Activated CD4-positive, alpha-beta memory T cell treated with anti-CD3 and anti-CD28 coated beads for 36 hours (primary cell): ENCODE data around the gene HPS5. TPM values are rescaled to one million over a fixed set of nuclear protein-coding genes. Genes with fewer than 3 reads are reported as not detected.
"Not testable (repeated sequence)": the region's sequence is repeated elsewhere in the genome, so short reads cannot be mapped to it uniquely, and the experiment has no call there.

Experiments used
- CTCF ChIA-PET: fragments of 350-600 bp; sonication (Branson Sonifier 250); formaldehyde crosslinking; loops from one replicate; lab custom pipeline; 2021; ENCODE audit warnings: antibody characterized with exemption, inconsistent platforms; lab: Charles Lee
- POLR2A ChIA-PET: fragments of 350-600 bp; sonication (Branson Sonifier 250); formaldehyde crosslinking; loops from one replicate; lab custom pipeline; 2021; ENCODE audit warnings: antibody characterized with exemption; lab: Charles Lee
- DNase-seq: peaks from one replicate; pipeline ENCODE4 v3.0.0-alpha.2; 2020
- H3K27ac Mint-ChIP-seq: one replicate; pipeline ENCODE4 v1.8.0; 2021; ENCODE audit warnings: mixed read lengths
- H3K27me3 Mint-ChIP-seq: one replicate; pipeline ENCODE4 v1.8.0; 2021; ENCODE audit warnings: mixed read lengths
- H3K36me3 Mint-ChIP-seq: one replicate; pipeline ENCODE4 v1.8.0; 2021; ENCODE audit warnings: mixed read lengths
- H3K4me1 Mint-ChIP-seq: one replicate; pipeline ENCODE4 v1.8.0; 2021; ENCODE audit warnings: low read depth, mixed read lengths
- H3K4me3 Mint-ChIP-seq: one replicate; pipeline ENCODE4 v1.8.0; 2021; ENCODE audit warnings: mild to moderate bottlenecking, mixed read lengths
- H3K9me3 Mint-ChIP-seq: one replicate; pipeline ENCODE4 v1.8.0; 2021; ENCODE audit warnings: mixed read lengths
- intact Hi-C: fragments of 100-400 bp; cut with micrococcal nuclease; formaldehyde crosslinking; loops from one replicate; pipeline ENCODE4 v1.15.1; 2023
- total RNA-seq, 2 experiments: library from RNA; stranded (reverse); gene quantifications; one replicate each; pipeline ENCODE4 v1.2.3, GENCODE V29; 2021

The HPS5 gene
- total RNA-seq, 2 experiments from 2014 or later, result 19.9 to 20.9 TPM

DNA sequence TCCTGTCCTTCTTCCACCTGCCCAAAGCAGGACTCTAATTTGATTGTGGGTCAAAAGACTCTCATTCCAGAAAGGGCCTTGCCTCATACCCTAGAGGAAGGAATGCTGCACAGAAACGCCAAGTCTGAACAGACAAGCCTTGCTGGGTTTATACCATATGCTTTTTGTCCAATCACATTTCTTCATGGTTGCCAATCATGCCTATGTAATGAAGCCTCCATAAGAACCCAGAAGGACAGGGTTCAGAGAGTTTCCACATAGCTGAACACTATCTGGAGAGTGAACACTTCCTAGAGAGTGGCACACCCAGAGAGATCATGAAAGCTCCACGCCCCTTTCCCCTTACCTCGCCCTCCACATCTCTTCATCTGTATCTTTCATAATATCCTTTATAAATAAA, 68.7 kb downstream of the HPS5 start:
- Mint-ChIP-seq H3K4me3 (no peak overlapping the region), H3K27ac (no peak overlapping the region), H3K9me3 (no peaks in the 10 kb centered on the region), H3K4me1 (no peaks in the 10 kb centered on the region), H3K36me3 (no peaks in the 10 kb centered on the region), H3K27me3 (no peaks in the 10 kb centered on the region)
- CTCF ChIA-PET, result interaction anchor here (1.5 kb wide), 1 partner anchor 9 kb away, joined by 9 read pairs; no protein-coding TSS in a partner anchor
- intact Hi-C loops, result no loop called here
- POLR2A ChIA-PET, result no interaction called here
- no peak for DNase-seq

DNA sequence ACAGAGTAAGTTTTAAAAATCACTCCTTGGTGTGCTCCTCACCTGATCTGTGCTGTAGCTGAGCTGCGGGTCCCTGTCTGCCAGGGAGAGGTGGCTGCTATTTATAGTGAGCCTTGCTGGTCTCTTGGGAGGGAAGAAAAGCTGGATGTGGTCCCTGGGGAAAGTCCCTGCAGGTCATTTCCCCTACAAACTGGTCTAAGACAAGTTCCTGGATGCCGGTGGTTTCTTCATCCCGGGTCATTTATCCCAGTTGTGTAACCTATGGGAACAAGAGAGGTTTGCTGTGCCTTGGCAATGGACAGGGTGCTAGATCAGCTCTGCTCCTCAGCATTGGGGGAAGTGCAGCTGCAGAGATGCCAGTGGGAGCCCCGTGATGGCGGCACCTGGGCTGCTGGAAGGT, 73.4 kb downstream of the HPS5 start, which contains the start of gene SAA2:
Gene SAA2 (minus strand): TSS at position 108 of the 400 bp plus-strand sequence. CDS start 657 bp downstream, outside the sequence.
- no peak within 1 kb of the TSS for H3K4me3 Mint-ChIP-seq
- DNase-seq, result no peak
- no peaks in the 10 kb centered on the region for H3K27me3 Mint-ChIP-seq
- H3K4me1 Mint-ChIP-seq, result peaks cover 16% of the 10 kb centered on the region
- no peaks in the 10 kb centered on the region for H3K36me3 Mint-ChIP-seq
- CTCF ChIA-PET, result no interaction called here
- no peak within 1 kb of the TSS for H3K27ac Mint-ChIP-seq
- no peaks in the 10 kb centered on the region for H3K9me3 Mint-ChIP-seq
- POLR2A ChIA-PET, result no interaction called here
- intact Hi-C loops, result no loop called here

DNA sequence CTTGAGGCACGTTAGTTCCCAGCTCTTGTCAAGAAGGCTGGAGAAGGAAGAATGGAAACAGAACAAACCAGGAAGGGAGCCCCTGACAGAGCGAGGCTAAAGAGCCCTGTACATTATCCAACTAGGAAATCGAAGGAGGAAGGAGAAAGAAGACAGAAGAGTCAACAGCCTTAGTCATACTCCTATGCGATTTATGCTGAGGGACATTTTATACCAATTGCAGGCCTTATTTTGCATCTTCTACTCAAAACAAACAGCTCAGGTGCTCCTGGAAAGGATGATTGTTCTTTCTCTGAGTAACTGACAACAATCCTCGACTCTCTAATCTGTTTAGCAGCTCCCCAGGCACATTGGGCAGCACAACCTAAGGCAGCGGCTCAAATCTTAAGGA, 74.8 kb downstream of the HPS5 start:
- H3K9me3 Mint-ChIP-seq, DNase-seq, POLR2A ChIA-PET, H3K36me3 Mint-ChIP-seq, H3K4me3 Mint-ChIP-seq, H3K27me3 Mint-ChIP-seq: not testable (repeated sequence)
- peak overlapping the region; percentile 52 for H3K27ac Mint-ChIP-seq
- peaks cover 16% of the 10 kb centered on the region for H3K4me1 Mint-ChIP-seq
- intact Hi-C loops, result loop anchor here (2.0 kb wide), 1 partner anchor 148 kb away; the partner anchor contains the start of gene LDHA
- CTCF ChIA-PET, result interaction anchor here (1.1 to 1.2 kb wide), 2 partner anchors 17 to 21 kb away, joined by 3 read pairs; no protein-coding TSS in a partner anchor

DNA sequence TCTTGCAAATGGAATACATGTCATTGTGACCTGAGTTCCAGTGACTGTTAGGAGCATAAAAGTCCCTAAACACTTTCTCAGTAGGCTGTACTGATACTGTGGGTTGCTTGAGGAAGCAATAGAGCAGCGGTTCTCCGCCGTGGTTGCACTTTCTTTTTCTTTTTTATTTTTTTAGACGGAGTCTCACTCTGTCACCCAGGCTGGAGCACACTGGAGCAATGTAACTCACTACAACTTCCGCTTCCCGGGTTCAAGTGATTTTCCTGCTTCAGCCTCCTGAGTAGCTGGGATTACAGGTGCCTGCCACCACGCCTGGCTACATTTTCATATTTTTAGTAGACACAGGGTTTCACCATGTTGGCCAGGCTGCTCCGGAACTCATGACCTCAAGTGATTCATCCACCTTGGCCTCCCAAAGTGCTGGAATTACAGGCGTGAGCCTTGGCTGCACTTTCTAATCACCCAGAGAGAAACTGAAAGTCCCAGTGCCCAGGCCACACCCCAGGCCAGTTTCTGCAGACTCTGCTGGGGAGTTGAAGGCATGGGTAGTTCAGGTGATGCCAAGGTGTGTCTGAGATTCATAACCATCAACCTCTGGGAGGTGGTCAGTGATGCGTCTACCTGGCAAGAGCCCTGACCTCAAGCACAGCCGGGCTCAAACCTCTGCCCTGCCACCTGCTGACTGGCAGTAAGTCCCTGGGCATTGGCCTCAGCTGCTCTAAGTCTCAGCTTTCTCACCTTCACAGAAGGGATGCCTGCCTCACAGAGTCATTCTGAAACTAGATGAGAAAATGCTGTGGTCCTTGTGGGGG, 75.4 kb downstream of the HPS5 start:
- peak; percentile 54 for DNase-seq
- Mint-ChIP-seq H3K27ac (peak overlapping the region; percentile 71), H3K4me1 (peaks cover 16% of the 10 kb centered on the region), H3K4me3 (peak overlapping the region; percentile 56)
- ChIA-PET POLR2A (interaction anchor here (0.6 kb wide), 1 partner anchor 75 kb away, joined by 3 read pairs; the partner anchor contains the start of gene HPS5), CTCF (interaction anchor here (1.1 to 1.2 kb wide), 2 partner anchors 18 to 22 kb away, joined by 3 read pairs; no protein-coding TSS in a partner anchor)
- not testable (repeated sequence) for H3K27me3 Mint-ChIP-seq, H3K36me3 Mint-ChIP-seq, H3K9me3 Mint-ChIP-seq
- intact Hi-C loops, result loop anchor here (1.0 to 2.0 kb wide), 2 partner anchors 76 to 148 kb away; partner anchors contain the start of genes GTF2H1, HPS5 and LDHA

DNA sequence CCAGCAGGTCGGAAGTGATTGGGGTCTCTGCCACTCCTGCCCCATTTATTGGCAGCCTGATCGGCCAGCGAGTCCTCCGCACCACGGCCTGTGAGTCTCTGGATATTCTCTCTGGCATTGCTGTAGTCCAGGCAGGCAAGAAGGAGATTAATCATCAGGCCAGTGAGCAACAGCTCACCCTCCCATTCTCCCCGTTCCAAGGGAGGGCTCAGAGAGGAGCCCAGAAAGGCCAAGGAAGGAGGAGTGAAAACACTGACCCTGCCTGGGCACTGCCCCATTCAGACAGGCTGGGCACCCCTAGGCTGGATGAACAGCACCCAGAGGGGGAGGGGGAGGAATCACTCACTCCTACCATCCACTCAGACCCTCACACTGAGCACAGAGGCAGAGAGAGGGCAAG, 76.5 kb downstream of the HPS5 start:
- H3K36me3 Mint-ChIP-seq, result no peaks in the 10 kb centered on the region
- no peak for DNase-seq
- POLR2A ChIA-PET, result no interaction called here
- H3K4me3 Mint-ChIP-seq, result no peak overlapping the region
- H3K4me1 Mint-ChIP-seq, result peaks cover 16% of the 10 kb centered on the region
- intact Hi-C loops, result no loop called here
- H3K9me3 Mint-ChIP-seq, result no peaks in the 10 kb centered on the region
- CTCF ChIA-PET, result interaction anchor here (0.6 kb wide), 1 partner anchor 476 kb away, joined by 3 read pairs; no protein-coding TSS in a partner anchor
- no peak overlapping the region for H3K27ac Mint-ChIP-seq
- no peaks in the 10 kb centered on the region for H3K27me3 Mint-ChIP-seq

DNA sequence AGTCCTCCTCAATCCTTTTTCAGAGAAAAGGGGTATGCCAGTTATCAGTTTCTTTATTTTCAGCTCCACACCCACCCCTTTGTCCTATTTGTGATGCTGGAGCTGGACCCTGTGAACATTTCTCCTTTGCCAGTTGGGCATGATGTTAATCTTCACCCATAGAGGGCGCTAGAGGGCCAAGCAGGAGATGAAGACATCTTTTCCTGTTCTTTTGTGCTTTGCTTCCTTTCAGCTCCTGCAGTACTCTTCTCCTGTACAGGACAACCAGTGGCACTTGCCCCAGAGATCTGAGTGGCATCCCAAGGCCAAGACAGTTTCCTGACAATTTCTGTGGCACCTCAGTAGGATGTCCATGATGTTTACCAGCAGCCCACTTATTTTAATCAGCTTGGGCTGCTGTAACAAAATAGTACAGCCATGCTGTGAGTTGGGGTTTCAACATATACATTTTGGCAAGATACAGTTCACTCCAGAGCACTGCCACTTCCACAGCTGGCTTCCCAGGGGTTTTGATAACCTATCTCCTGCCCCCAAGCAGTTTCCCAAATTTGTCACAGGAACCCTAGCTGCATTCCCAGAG, 78.1 kb downstream of the HPS5 start:
- no peak overlapping the region for H3K4me3 Mint-ChIP-seq
- H3K27me3 Mint-ChIP-seq, result peaks cover 7% of the 10 kb centered on the region
- peaks cover 16% of the 10 kb centered on the region for H3K4me1 Mint-ChIP-seq
- ChIA-PET POLR2A (interaction anchor here (0.8 kb wide), 1 partner anchor 151 kb away, joined by 3 read pairs; the partner anchor contains the start of gene LDHA), CTCF (interaction anchor here (0.6 to 2.0 kb wide), 77 partner anchors 9 to 521 kb away, joined by 3 to 14 read pairs (median 4); partner anchors contain the start of genes GTF2H1, HPS5, LDHA and SAAL1)
- no peaks in the 10 kb centered on the region for H3K9me3 Mint-ChIP-seq
- no peak overlapping the region for H3K27ac Mint-ChIP-seq
- no peaks in the 10 kb centered on the region for H3K36me3 Mint-ChIP-seq
- peak; percentile 73 for DNase-seq
- intact Hi-C loops, result loop anchor here (1.0 to 5.0 kb wide), 5 partner anchors 127 to 488 kb away; partner anchors contain the start of genes SPTY2D1 and TSG101

DNA sequence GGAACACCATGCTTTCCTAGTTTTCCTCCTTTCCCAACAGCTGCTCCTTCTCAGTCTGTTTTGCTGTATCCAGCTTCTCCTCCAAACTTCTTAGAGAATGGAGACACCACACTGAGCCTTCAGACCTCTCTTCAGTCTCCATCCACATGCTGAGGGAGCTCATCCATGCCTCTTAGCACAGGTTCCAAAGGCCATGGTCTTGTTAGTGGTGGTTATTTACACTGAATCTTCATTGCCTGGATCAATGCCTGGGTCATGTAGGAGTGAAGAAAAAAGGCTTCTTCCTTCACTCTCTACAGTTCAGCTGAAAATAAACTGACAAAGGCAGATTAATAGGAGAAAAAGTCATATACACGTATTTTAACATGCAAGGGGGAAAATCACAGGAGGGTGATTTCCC, 82.3 kb downstream of the HPS5 start:
- no peaks in the 10 kb centered on the region for H3K9me3 Mint-ChIP-seq
- DNase-seq, result no peak
- H3K4me3 Mint-ChIP-seq, result no peak overlapping the region
- no peaks in the 10 kb centered on the region for H3K36me3 Mint-ChIP-seq
- peaks cover 9% of the 10 kb centered on the region for H3K27me3 Mint-ChIP-seq
- intact Hi-C loops, result loop anchor here (5.0 kb wide), 4 partner anchors 122 to 493 kb away; partner anchors contain the start of gene SPTY2D1
- H3K4me1 Mint-ChIP-seq, result no peaks in the 10 kb centered on the region
- no peak overlapping the region for H3K27ac Mint-ChIP-seq
- ChIA-PET CTCF (no interaction called here), POLR2A (no interaction called here)

DNA sequence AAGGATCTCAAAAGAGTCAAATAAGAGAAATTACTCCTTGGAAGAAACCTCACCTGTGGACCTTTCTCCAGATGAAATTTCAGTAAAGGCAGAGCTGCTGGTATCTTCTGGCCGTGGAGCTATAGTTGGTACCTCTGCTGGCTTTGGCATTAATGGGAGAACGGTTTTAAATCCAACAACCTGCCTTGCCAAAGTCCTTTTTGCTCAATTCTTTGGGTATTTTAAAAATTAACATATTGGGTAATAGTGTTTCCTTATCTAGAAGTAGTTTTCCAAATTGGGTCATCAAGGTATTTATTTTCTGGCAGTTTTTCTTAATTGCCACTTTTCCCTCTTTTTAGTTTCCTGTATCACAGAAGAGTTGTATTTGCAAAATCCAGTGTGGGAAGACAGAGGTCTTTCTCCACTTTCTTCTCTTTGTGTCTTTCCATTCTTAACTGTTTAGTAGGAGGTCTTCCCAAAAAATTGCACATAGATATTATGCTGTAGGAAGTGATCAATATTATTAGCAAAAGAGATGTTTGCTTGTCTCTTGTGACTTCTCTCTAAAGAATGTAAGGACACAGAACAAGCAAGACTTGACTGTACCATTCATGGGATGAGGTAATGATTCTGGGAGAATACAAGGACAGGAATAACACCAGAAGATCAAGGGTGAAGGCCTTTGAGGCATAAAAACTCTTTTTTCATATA, 85.1 kb downstream of the HPS5 start, which contains the start of gene SAA4:
Gene SAA4 (minus strand): TSS at position 139 of the 693 bp plus-strand sequence. CDS start 876 bp downstream, outside the sequence.
- ChIA-PET CTCF (no interaction called here), POLR2A (no interaction called here)
- H3K27ac Mint-ChIP-seq, result no peak within 1 kb of the TSS
- no peaks in the 10 kb centered on the region for H3K9me3 Mint-ChIP-seq
- H3K27me3 Mint-ChIP-seq, result peaks cover 9% of the 10 kb centered on the region
- H3K4me1 Mint-ChIP-seq, result no peaks in the 10 kb centered on the region
- intact Hi-C loops, result no loop called here
- no peaks in the 10 kb centered on the region for H3K36me3 Mint-ChIP-seq
- H3K4me3 Mint-ChIP-seq, result no peak within 1 kb of the TSS
- no peak for DNase-seq

DNA sequence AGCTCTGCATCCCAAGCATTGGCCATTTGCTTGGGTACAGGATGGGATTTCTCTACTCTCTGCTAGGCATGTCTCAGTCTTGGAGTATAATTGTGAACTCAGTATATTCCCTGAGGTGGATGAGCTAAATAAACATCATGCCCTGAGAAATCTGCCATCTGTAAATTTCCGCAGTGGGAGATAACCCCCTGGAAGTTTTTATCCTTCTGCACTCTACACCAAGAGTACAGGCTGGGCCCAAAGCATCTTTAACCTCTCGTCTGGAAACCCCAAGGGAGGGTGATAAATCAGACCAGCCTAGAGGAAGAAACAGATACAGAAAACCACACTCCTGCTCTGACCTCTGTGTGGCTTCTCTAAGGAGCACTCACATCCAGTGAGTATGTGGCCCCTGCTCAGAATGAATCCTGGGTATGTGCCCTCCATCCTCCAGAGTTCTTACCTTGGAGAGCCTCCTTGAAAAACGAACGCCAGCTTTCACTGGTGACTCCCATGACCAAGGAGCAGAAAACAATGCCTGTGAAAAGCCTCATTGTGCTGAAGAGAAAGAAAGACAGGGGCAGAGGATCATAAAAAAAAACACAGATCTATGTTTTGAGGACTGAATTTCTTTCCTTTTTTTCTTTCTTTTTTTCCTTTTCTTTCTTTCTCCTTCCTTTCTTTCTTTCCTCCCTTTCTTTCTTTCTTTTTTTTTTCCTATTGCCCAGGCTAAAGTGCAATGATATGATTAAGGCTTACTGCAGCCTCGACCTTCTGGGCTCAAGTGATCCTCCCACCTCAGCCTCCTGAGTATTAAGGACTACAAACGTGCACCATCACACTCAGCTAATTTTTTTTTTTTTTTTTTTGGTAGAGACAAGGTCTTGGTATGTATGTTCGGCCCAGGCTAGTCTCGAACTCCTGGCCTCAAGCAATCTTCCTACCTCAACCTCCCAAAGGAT, 86.3 kb downstream of the HPS5 start:
- POLR2A ChIA-PET, result no interaction called here

DNA sequence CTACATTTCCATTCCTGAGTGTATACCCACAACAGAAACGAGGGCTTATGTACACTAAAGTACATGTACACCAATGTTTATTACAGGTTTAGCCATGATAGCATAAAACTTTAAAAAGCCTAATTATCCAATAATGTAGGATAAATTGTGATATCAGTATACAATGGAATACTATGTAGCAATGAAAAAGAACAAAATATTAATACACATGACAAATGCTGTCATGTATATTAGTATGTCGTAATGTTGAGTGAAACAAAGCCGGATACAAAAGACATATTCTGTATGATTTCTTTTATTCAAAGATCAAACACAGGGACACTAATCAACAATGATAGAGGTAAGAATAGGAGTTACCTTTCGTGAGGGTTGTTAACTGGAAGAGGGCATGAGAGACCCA, 88.0 kb downstream of the HPS5 start:
- POLR2A ChIA-PET, result no interaction called here
- intact Hi-C loops, result no loop called here
- no peaks in the 10 kb centered on the region for H3K36me3 Mint-ChIP-seq
- no peaks in the 10 kb centered on the region for H3K9me3 Mint-ChIP-seq
- peaks cover 2% of the 10 kb centered on the region for H3K27me3 Mint-ChIP-seq
- no peak overlapping the region for H3K27ac Mint-ChIP-seq
- no peak for DNase-seq
- no peaks in the 10 kb centered on the region for H3K4me1 Mint-ChIP-seq
- CTCF ChIA-PET, result no interaction called here
- H3K4me3 Mint-ChIP-seq, result no peak overlapping the region

More for the DNA sequence above, 86.3 kb downstream of the HPS5 start:
- Mint-ChIP-seq H3K27me3 (peaks cover 9% of the 10 kb centered on the region), H3K27ac (no peak overlapping the region), H3K36me3 (no peaks in the 10 kb centered on the region), H3K9me3 (no peaks in the 10 kb centered on the region), H3K4me1 (no peaks in the 10 kb centered on the region), H3K4me3 (no peak overlapping the region)
- intact Hi-C loops, result no loop called here
- CTCF ChIA-PET, result interaction anchor here (0.7 to 1.6 kb wide), 3 partner anchors 8 to 501 kb away, joined by 3 to 6 read pairs (median 4); no protein-coding TSS in a partner anchor
- DNase-seq, result no peak

DNA sequence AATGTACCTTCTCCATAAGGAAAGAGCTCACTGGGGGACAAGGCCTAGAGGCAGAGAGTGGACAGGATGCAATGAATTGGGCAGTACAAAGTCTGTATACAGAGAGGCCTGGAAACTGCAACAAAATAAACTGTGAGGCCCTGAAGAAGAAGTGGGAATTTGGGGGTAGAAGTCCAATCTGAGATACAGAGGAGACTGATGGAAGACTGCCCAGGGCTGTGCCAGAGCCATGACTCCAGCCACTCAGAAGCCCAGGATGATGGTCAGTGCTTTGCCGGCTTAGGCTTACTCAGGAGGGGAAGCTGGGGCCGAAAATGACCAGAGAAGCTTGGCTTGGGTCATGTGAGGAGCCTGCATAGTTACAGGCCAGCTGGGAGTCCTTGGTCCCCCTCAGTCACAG, 91.1 kb downstream of the HPS5 start:
- H3K27me3 Mint-ChIP-seq, result peaks cover 1% of the 10 kb centered on the region
- no peaks in the 10 kb centered on the region for H3K4me1 Mint-ChIP-seq
- intact Hi-C loops, result no loop called here
- H3K9me3 Mint-ChIP-seq, result no peaks in the 10 kb centered on the region
- H3K4me3 Mint-ChIP-seq, result no peak overlapping the region
- H3K27ac Mint-ChIP-seq, result no peak overlapping the region
- H3K36me3 Mint-ChIP-seq, result no peaks in the 10 kb centered on the region
- ChIA-PET POLR2A (no interaction called here), CTCF (interaction anchor here (0.9 kb wide), 1 partner anchor 13 kb away, joined by 3 read pairs; no protein-coding TSS in a partner anchor)
- DNase-seq, result no peak
